ENCODE results near the gene C12orf76.
A peak's percentile ranks its signal among the peaks of the same experiment; 100 is the strongest.
"Not testable (repeated sequence)": the region's sequence is repeated elsewhere in the genome, so short reads cannot be mapped to it uniquely, and the experiment has no call there.

The C12orf76 gene

DNA sequence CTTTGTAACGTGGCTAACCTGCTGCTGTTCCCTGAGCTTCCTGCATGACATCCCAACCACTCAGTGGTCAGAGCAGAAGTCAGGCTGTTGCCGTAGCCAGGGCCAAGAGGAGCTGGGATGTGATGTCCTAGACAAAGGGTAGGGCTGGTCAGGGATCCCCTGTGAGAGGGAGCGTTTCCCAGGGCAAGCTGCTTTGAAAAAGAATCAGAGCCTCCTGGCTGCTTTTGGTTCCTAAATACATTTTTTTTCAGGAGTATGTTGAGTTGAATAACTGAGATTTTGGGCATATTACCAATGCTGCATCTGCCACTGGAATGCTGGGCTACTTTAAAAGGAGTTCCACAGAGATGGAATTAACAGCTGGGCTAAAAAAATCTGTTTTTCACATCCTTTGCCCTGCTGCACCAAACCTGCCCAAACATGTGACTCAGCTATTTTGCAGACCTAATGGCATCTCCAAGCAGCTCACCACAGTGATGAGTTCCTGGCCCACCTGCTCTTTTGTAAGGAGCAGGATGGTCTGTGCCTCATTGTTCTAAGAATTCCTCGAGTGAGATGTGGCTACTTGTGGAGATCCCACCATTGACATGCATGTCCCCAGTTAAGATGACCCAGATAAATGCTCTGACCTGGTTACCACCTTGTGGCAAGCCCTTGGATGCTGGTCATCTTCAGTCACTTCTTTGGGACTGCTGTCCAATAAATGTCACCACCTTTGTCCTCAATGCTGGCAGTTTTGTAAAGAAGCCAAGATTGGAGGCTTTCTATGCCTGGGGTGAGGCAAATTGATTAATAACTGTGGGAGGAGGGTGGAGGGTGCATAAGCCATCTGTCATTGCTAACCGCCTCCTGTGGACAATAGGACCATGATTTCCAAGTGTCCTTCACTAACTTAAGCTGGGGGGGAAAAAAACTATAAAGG lies 25.0 kb downstream of the C12orf76 start:
- DNase-seq (ENCODE audit: low read depth in 2 of 2, low spot score in 1 of 2) = no peak

DNA sequence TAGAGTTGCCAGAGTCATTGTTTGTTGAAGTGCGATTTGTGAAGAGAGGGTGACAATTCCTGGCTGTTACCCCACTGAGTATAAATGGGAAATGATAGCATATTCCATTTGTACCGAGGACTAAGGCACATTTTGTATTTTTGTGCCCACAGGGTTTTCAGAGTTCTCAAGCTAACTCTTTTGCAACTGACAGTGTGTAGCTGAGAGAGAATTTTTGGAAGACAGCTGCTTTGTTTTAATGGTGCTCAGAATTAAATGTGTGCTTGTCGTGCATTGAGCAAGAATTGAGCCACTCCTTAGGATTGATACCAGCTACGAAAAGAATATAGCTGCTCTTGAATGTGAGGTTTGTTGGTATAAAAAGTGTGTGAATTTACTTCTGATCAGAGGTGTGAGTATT lies 27.4 kb downstream of the C12orf76 start:
- DNase-seq (ENCODE audit: low read depth in 2 of 2, low spot score in 1 of 2) = no peak

DNA sequence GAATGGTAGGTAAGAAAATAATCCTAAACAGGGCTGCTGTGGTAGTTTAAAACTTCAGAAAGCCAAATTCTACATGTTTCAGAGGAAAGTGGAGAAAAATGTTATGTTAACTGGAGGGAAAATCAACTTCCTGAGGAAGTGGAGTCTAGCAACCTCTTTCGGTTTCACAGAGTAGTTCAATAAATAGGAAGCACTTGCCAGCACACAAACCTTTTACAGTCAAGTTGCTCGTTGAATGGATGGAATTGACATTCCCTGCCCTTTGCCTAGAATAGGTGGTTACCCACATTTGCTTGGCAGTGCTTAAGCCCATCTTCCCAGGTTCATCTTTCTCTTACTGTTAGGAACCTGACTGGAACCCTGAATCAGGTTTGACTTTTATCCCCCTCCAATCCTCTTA lies 33.2 kb downstream of the C12orf76 start:
- DNase-seq (ENCODE audit: low read depth in 2 of 2, low spot score in 1 of 2) = no peak

DNA sequence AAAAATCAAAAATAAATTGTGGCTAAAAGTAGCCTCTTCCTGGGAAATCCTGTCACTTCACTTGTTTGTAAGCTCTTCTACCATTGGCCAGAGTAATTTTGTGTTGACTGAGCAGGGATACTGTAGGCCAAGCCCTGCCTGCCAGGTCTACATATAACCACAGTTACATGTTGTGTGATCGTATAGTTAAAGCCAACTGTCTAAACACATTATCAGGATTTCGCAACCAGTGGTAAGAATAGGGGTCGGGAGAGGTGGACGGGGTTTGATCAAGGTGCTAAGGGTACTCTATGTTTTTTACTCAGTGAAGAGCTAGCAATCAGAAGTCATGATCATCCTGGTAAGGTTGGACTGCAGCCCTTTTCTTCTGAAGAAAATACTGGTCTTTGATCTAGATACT lies 35.7 kb downstream of the C12orf76 start:
- DNase-seq (ENCODE audit: low read depth in 2 of 2, low spot score in 1 of 2) = no peak

GRCh38 chr12:110012137-110012536 lies 36.2 kb downstream of the C12orf76 start:
- no peak for DNase-seq (ENCODE audit: low read depth in 2 of 2, low spot score in 1 of 2)

- DNase-seq (ENCODE audit: low read depth in 2 of 2, low spot score in 1 of 2) = no peak
Observed at GRCh38 chr12:110010853-110011723, 37.2 kb downstream of the C12orf76 start.

DNA sequence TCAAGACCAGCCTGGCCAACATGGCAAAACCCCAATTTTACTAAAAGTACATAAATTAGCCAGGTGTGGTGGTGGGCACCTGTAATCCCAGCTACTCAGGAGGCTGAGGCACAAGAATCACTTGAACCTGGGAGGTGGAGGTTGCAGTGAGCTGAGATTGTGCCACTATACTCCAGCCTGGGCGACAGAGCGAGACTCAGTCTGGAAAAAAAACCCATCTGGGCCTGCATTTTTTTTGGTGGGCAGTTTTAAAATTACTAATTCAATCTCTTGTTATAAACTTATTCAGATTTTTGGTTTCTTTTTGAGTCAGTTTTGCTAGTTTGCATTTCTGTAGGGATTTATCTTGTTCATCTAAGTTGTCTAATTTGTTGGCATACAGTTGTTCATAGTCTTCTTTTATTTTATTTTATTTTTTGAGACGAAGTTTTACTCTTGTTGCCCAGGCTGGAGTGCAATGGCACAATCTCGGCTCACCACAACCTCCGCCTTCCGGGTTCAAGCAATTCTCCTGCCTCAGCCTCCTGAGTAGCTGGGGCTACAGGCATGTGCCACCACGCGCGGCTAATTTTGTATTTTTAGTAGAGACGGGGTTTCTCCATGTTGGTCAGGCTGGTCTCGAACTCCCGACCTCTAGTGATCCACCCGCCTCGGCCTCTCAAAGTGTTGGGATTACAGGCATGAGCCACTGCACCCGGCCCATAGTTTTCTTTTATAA lies 39.5 kb downstream of the C12orf76 start:
- not testable (repeated sequence) for DNase-seq (ENCODE audit: low read depth in 2 of 2, low spot score in 1 of 2)

- DNase-seq (ENCODE audit: low read depth in 2 of 2, low spot score in 1 of 2) = no peak
Observed at GRCh38 chr12:110007881-110008280, 40.4 kb downstream of the C12orf76 start.

GRCh38 chr12:110006115-110006514 lies 42.2 kb downstream of the C12orf76 start:
- DNase-seq (ENCODE audit: low read depth in 2 of 2, low spot score in 1 of 2) = no peak

DNA sequence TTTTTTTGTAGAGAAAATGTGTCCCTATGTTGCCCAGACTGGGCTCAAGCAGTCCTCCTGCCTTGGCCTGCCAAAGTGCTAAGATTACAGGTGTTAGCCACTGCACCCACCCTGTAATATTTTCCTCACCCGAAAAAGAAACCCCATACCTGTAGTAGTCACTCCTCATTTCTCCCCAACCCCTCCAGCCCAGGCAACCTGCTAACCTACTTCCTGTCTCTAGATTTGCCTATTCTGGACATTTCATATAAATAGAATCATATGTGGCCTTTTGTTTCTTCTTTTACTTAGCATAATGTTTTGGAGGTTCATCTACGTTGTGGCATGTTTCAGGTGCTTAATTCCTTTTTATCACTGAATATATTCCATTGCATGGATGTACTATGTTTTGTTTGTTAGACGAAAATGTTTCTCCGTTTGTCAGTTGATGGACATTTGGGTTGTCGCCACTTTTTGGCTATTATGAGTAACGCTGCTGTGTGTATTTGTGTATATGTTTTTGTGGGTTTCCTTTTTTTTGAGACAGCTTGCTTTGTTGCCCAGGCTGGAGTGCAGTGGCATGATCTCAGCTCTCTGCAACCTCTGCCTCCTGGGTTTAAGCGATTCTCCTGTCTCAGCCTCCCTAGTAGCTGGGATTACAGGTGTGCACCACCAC lies 42.9 kb downstream of the C12orf76 start:
- no peak for DNase-seq (ENCODE audit: low read depth in 2 of 2, low spot score in 1 of 2)

DNA sequence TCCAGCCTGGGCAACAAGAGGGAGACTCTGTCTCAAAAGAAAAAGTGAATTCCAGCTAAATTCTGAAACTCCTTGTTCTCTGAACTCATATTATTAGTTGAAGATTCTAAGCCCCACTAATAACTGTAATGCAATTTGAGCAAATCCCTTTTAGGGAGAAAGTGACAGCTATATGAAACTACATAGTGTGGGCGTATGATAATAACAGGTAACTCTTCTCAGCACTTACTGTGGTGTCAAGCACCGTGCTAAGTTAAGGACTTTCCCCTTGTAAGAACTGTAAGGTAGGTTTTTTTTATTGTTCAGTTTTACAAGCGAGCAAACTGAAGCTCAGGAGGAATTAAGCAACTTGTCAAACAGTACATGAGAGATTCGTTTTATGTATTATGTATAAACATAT lies 43.7 kb downstream of the C12orf76 start:
- no peak for DNase-seq (ENCODE audit: low read depth in 2 of 2, low spot score in 1 of 2)

DNA sequence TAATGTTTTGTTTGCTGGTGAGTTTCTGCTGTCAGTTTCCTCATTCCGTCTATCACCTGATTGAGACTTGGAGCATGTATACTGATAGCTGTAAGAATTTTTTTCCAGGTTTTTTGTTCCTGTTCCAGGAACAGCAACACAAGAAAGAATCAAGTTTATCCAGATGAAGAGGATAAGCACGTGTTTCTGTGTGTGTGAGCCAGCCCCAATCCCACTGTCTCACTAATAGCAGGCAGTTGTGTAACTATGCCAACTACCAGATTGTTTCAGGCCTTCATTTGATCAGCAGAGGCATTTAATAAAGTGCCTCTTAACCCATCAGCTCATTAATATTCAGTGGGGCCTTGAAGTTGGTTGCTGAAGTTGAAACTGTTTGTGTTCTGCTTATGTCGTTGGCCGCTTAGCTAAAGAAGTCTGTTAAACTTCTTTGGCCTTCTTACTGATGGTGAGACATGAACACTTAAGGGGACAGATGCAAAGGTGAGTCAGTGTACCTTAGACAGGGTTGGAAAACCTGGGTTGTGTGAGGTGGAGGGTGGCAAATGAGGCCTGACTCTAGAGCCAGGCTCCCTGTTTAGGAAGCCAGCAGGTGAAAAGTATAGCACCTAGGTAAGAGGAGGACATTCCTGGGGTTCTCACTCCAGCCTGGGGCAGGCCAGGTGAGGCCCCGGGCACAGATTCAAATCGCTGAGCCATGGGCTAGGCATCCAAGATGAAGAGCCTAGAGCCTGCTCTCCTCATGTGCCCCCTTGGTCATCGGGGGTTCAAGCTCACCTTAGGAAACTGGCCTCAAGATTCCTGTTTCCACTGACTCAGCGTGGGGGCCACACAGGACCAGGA lies 45.4 kb downstream of the C12orf76 start:
- DNase-seq (ENCODE audit: low read depth in 2 of 2, low spot score in 1 of 2) = no peak

GRCh38 chr12:110001596-110001995 lies 46.7 kb downstream of the C12orf76 start:
- no peak for DNase-seq (ENCODE audit: low read depth in 2 of 2, low spot score in 1 of 2)

GRCh38 chr12:109999983-110000505 lies 48.3 kb downstream of the C12orf76 start:
- no peak for DNase-seq (ENCODE audit: low read depth in 2 of 2, low spot score in 1 of 2)

DNA sequence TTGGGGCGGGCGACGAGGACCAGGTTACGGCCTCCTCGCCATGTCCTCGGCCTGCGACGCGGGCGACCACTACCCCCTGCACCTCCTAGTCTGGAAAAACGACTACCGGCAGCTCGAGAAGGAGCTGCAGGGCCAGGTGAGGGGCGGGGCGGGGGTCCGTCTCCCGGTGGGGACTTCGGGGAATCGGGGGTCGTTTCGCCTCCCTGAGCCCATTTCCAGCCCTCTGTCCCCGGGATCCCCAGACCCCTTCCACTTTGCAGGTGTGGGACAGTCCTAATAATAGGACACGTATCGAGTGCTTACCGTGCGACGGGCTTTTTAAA lies 48.7 kb downstream of the C12orf76 start:
- no peak for DNase-seq (ENCODE audit: low read depth in 2 of 2, low spot score in 1 of 2)

- DNase-seq (ENCODE audit: low read depth in 2 of 2, low spot score in 1 of 2) = peak; percentile 62 to 75
Observed at GRCh38 chr12:109998904-109999648, 49.2 kb downstream of the C12orf76 start, which contains the start of gene ANKRD13A. Gene ANKRD13A (plus strand): TSS chr12:109999430. CDS start chr12:109999689, 259 bp downstream.

- no peak for DNase-seq (ENCODE audit: low read depth in 2 of 2, low spot score in 1 of 2)
Observed at GRCh38 chr12:109998241-109998903, 50.0 kb downstream of the C12orf76 start.

- no peak for DNase-seq (ENCODE audit: low read depth in 2 of 2, low spot score in 1 of 2)
Observed at GRCh38 chr12:109997393-109997792, 50.9 kb downstream of the C12orf76 start.

- no peak for DNase-seq (ENCODE audit: low read depth in 2 of 2, low spot score in 1 of 2)
Observed at GRCh38 chr12:109996483-109996853, 51.9 kb downstream of the C12orf76 start.

Measured in stimulated activated CD8-positive, alpha-beta memory T cell treated with anti-CD3 and anti-CD28 coated beads, Interleukin-4, amount 100 ng/mL, for 1 hour (primary cell).